NCI-H2029 treated with DMSO at 0.1 percent for 48 hours (cell line): ENCODE results near the gene SMG9.

Experiments used
- DNase-seq: peaks from one replicate; lab custom pipeline; 2025; lab: John Stamatoyannopoulos, UW

The SMG9 gene

DNA sequence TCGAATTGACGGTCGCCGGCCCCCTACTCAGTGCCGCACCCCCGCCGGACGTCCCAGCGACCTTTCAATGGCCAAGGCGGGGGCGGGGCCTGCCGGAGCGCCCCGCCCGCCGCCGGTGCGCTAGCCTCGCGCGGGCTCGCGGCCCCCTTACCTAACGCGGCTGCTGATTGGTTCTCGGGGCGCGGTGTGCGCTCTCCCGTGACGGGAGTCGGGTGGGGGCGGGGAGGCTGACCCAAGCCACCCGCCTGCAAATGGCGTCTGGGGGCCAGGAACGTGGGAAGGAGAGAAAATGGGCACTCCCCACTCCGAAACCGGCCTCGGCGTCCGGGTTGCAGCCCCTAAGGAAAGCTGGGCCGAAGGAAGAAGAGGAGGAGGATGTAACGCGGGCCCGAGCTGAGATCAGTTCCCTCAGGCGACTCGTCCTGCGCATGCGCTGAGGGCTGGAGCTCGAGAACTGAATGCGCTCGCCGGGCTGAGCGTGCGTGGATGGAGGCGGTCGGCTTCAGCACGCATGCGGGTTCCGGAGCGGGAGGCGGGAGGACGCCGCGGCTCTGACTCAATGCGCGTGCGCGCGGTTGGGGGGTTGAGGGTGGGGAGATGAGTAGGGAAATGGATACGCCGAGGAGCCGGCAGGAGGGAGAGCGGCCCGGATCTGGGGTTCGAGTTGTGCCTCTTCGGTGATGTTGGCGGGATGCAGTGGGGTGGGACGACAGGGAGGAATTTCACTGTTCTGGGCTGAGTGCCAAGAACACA is at the start of gene SMG9:
Gene SMG9, minus strand, starts transcription at position 460 of the 753 bp plus-strand sequence. CDS start 4,221 bp downstream, outside the sequence.
- peak; percentile 70 for DNase-seq

GRCh38 chr19:43804432-43804831 is 49.7 kb upstream of the SMG9 start:
- peak; percentile 62 for DNase-seq

GRCh38 chr19:43802216-43802951 is 47.6 kb upstream of the SMG9 start, which contains the start of gene LYPD5:
LYPD5 (minus strand) TSS chr19:43802447; CDS start chr19:43802380, 67 bp downstream.
- DNase-seq, result no peak

DNA sequence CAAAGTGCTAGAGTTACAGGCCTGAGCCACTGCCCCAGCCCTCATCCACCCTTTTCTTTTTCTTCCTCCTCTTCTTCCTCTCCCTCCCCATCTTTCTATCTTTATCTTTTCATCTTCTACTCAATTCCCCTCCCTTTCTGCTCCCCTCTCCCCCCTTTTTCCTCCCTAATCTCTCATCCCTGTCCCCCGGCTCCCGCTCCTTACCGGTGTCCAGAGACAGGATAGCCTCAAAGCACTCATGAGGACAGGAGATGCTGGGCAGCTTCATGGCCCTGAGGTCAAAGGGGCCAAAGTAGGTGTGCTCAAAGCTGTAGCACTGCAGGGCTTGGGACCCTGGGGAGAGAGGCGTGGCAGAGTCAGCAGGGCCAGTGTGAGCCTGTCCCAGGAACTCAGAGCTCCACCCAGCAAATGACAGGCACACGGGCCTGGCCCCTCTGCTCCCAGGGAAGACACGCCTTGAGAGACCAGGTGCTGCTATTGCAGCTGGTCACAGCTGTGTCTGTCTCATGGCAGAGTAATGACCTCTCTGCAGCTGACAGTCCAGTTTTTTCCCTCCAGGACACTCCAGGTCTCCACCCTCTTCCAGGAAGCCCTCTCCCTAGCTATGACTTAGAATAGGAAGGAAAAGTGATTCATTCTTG is 44.9 kb upstream of the SMG9 start:
- no peak for DNase-seq

- peak; percentile 57 for DNase-seq
These were observed 44.0 kb upstream of the SMG9 start for GRCh38 chr19:43798546-43799409.

DNA sequence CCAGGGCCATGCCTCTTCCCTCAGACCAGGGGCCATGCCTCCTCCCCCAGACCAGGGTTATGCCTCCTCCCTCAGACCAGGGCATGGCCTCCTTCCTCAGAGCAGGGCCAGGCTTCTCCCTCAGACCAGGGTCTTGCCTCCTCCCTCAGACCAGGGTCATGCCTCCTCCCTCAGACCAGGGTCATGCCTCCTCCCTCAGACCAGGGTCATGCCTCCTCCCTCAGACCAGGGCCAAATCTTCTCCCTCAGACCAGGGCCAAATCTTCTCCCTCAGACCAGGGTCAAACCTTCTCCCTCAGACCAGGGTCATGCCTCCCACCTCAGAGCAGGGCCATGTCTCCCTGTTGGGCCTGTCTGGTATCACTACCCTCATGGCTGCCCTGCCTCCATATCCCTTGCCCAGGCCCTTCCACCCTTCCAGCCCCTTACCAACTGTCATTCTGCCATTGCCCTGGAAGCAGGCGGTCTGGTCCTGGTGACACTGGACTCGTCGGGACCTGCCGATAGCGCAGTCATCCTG is 43.3 kb upstream of the SMG9 start:
- no peak for DNase-seq

DNA sequence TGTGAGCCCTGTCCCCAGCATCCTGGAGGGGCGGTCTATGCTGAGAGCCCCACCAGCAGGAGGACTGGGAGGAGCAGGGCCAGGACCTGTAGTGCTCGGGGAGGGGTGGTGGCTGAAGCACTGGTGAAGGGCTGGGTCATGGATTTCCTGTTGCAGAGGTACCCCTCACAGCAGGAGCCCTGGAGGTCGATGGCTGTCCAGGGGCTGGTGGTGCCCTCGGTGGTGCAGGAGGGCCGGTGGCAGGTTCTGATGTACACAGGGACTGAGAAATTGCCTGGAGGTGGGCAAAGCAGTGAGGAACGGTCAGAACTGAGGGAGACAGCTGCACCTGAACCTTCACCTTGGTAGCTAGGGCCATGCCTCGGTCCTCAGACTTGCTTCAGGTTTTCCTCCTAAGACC is 42.8 kb upstream of the SMG9 start:
- no peak for DNase-seq

DNA sequence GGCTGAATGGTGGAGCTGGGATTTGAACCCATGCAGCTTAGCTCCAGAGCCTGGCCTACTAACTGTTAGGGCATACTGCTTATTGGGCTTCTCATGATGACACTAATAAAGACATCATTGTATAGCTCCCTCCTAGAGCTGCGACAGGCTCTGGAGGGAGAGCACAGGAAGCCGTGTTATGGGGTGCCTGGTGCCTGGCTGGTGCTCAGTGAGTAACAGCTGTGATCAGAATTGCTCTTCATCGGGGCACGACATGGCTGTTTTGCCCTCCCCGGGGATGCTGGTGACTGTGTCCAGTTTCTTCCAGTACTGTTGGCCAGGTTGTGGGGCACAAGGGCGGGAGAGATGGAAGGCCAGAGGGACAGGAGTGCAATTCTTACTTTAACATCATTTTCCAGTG is 42.4 kb upstream of the SMG9 start:
- DNase-seq, result no peak

GRCh38 chr19:43790587-43790986 is 35.8 kb upstream of the SMG9 start:
- no peak for DNase-seq

DNA sequence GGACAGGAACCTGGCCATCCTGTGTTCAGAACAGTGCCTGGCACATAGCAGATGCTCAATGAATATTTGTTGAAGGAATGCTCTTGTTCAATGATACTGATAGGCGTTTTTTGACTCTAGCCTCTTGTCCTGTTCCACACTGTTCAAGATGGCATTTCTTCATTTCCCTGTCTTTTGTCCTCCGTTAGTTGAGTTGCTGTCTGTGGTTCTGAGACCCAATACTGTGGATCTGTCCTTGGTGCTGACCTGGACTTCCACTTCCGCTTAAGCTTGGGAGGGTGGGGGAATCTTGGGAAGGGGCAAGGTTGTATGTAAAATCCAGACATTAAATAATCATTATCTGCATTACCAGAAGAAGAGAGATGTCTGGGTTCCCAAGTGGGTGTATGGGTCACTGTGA is 34.3 kb upstream of the SMG9 start:
- no peak for DNase-seq

- DNase-seq, result no peak
These were observed 31.9 kb upstream of the SMG9 start for GRCh38 chr19:43786665-43787064.

- DNase-seq, result peak; percentile 89
These were observed 30.4 kb upstream of the SMG9 start for GRCh38 chr19:43784981-43785808.

GRCh38 chr19:43784241-43784980 is 29.6 kb upstream of the SMG9 start:
- no peak for DNase-seq

GRCh38 chr19:43783636-43784035 is 28.9 kb upstream of the SMG9 start:
- DNase-seq, result no peak

GRCh38 chr19:43782689-43783231 is 28.0 kb upstream of the SMG9 start:
- no peak for DNase-seq

DNA sequence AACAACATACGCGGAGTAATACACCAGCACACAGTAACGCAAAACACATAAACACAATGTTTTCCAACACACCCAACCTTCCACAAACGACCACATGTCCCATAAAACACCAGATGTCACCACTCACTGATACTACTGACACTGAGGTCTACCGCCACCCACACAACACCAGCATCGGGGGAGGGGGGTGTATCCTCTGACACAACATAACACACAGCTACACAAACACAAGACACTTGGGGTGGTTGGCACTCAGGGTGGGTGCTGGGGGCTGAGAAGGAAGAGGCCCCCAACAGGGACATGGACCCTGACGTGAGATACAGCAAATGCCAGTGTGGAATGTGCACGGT is 27.5 kb upstream of the SMG9 start:
- DNase-seq, result no peak

DNA sequence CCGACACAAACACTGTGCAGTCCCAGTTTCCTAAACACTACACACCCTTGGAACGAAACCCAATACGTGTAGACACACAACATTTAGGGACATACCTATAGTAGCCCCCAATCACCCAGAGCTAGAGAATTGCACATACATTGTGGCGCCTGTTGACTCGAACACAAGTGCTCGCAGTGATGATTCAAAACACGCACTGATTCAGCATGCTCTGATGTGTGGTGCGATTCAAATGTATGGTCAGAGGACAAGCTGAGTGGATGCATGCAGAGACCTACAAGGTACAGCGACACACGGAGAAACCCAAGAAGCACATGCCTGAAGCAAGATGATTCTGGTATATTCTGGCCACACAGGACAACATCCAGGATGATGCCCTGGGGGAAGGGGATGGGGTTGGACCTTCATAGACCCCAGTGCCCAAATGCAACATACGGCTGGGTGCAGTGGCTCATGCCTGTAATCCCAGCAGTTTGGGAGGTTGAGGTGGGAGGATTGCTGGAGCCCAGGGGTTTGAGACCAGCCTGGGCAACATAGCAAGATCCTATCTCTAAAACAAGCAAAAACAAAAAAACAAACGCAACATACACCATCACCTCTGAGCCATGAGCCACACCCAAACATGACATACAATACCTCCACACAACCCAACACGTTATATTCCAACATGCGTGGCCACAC is 27.0 kb upstream of the SMG9 start:
- DNase-seq, result no peak

DNA sequence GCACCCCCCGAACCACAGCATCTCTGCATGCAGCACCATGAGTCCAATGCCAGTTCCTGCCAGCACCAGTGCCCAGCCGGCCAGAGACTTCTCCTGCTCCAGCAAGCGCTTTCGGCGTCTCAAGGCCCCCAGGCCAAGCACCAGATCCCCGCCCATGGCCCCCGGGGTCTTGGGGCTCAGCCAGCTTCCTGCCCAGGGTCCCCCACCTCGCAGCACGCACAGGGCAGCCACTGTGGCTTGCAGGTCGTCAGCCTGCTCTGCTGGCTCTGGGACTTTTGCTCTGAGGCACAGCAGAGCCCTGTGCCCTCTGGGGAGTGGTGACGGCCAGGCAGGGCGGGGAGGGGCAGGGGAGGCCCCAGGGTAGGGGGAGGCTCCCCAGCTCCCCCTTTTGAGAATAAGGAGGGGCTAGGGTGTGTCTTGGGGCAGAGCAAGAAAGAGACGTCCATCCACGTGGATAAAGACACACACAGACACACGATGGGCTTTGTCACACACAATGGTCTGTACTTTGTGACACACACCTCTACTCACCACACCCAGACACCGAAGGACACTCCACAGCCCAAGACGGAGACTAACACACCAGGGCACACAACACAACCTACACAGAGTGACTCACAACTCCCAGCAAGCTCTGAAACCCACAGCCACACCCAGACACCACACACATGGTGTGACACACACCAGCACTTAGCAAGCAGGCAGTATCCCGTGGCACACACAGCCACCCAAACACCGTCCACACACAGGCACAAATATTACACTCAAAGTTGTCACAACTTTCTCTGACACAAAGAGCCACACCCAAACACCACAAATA is 26.2 kb upstream of the SMG9 start, which contains the start of gene KCNN4:
Gene KCNN4, minus strand, starts transcription at position 268 of the 820 bp plus-strand sequence. Its CDS starts 112 bp downstream, at position 156.
- no peak for DNase-seq
